ENCODE data around the gene EIF4A3. TPM values are rescaled to one million over a fixed set of nuclear protein-coding genes. Genes with fewer than 3 reads are reported as not detected.

Gene EIF4A3
- polyA plus RNA-seq, 6 donors from 2014 or later = 57.1 to 75.2 (median 64.0) TPM

GRCh38 chr17:80142929-80143328 is 4.0 kb downstream of the EIF4A3 start:
- DNase-seq = no peak

GRCh38 chr17:80141463-80142165 is 5.3 kb downstream of the EIF4A3 start:
- no peak for ATAC-seq (ENCODE audit: low read depth in 2 of 2)
- H3K4me3 Mint-ChIP-seq = peak overlapping the region in 1 of 8 donors; percentile 47
- H3K27ac Mint-ChIP-seq = no peak overlapping the region
- H3K27me3 Mint-ChIP-seq = no peaks in the 10 kb centered on the region
- peaks cover 14 to 21% (median 14%) of the 10 kb centered on the region in 3 donors for H3K4me1 Mint-ChIP-seq
- H3K9me3 Mint-ChIP-seq = no peaks in the 10 kb centered on the region
- no peak for DNase-seq
- peaks cover 20 to 24% of the 10 kb centered on the region in 2 donors for H3K36me3 Mint-ChIP-seq

More at GRCh38 chr17:80142929-80143328, 4.0 kb downstream of the EIF4A3 start:
- Mint-ChIP-seq H3K9me3 (no peaks in the 10 kb centered on the region), H3K27ac (peak overlapping the region in 1 of 6 donors; percentile 31), H3K27me3 (no peaks in the 10 kb centered on the region), H3K4me3 (peak overlapping the region in 1 of 8 donors; percentile 94), H3K4me1 (peaks cover 14 to 23% (median 18%) of the 10 kb centered on the region in 3 donors), H3K36me3 (peaks cover 14 to 18% of the 10 kb centered on the region in 2 donors)
- no peak for ATAC-seq (ENCODE audit: low read depth in 2 of 2)

- H3K27ac Mint-ChIP-seq = peak overlapping the region in 1 of 6 donors; percentile 64
- no peak for ATAC-seq (ENCODE audit: low read depth in 2 of 2)
- peaks cover 20 to 38% of the 10 kb centered on the region in 2 donors for H3K36me3 Mint-ChIP-seq
Measured at GRCh38 chr17:80138856-80139426, 8.0 kb downstream of the EIF4A3 start.

GRCh38 chr17:80137131-80137530 is 9.8 kb downstream of the EIF4A3 start:
- DNase-seq (no peak), ATAC-seq (ENCODE audit: low read depth in 2 of 2) (no peak)
- Mint-ChIP-seq H3K27ac (no peak overlapping the region), H3K4me3 (no peak overlapping the region), H3K9me3 (no peaks in the 10 kb centered on the region), H3K4me1 (no peaks in the 10 kb centered on the region), H3K27me3 (no peaks in the 10 kb centered on the region), H3K36me3 (peaks cover 20 to 38% of the 10 kb centered on the region in 2 donors)

More at GRCh38 chr17:80138856-80139426, 8.0 kb downstream of the EIF4A3 start:
- no peaks in the 10 kb centered on the region for H3K9me3 Mint-ChIP-seq
- H3K27me3 Mint-ChIP-seq = no peaks in the 10 kb centered on the region
- DNase-seq = no peak
- H3K4me3 Mint-ChIP-seq = no peak overlapping the region
- no peaks in the 10 kb centered on the region for H3K4me1 Mint-ChIP-seq

GRCh38 chr17:80133626-80133970 is 13.3 kb downstream of the EIF4A3 start:
- Mint-ChIP-seq H3K27ac (peak overlapping the region in 2 of 6 donors; percentile 55 to 91), H3K9me3 (no peaks in the 10 kb centered on the region), H3K36me3 (peaks cover 7 to 30% of the 10 kb centered on the region in 2 donors), H3K4me1 (no peaks in the 10 kb centered on the region), H3K4me3 (no peak overlapping the region), H3K27me3 (peaks cover 0 to 8% (median 0%) of the 10 kb centered on the region in 3 donors)
- ATAC-seq (ENCODE audit: low read depth in 2 of 2) (no peak), DNase-seq (no peak)

GRCh38 chr17:80132906-80133625 is 13.9 kb downstream of the EIF4A3 start:
- no peak for ATAC-seq (ENCODE audit: low read depth in 2 of 2)
- Mint-ChIP-seq H3K36me3 (peaks cover 3 to 25% of the 10 kb centered on the region in 2 donors), H3K4me3 (no peak overlapping the region), H3K4me1 (no peaks in the 10 kb centered on the region), H3K27ac (peak overlapping the region in 4 of 6 donors; percentile 18 to 91 (median 72)), H3K9me3 (no peaks in the 10 kb centered on the region), H3K27me3 (peaks cover under 1 to 14% (median 2%) of the 10 kb centered on the region in 3 donors)
- DNase-seq = no peak

- Mint-ChIP-seq H3K27me3 (peaks cover 6 to 16% (median 8%) of the 10 kb centered on the region in 3 donors), H3K4me1 (no peaks in the 10 kb centered on the region), H3K9me3 (no peaks in the 10 kb centered on the region), H3K36me3 (peaks cover 0 to 12% of the 10 kb centered on the region in 2 donors), H3K4me3 (no peak overlapping the region), H3K27ac (no peak overlapping the region)
- ATAC-seq (ENCODE audit: low read depth in 2 of 2) = no peak
- DNase-seq = no peak
Measured at GRCh38 chr17:80130992-80131391, 15.9 kb downstream of the EIF4A3 start.

- H3K27me3 Mint-ChIP-seq = peaks cover 10 to 22% (median 13%) of the 10 kb centered on the region in 3 donors
- H3K4me3 Mint-ChIP-seq = no peak overlapping the region
- no peak overlapping the region for H3K27ac Mint-ChIP-seq
- no peak for ATAC-seq (ENCODE audit: low read depth in 2 of 2)
- no peak for DNase-seq
- no peaks in the 10 kb centered on the region for H3K4me1 Mint-ChIP-seq
- peaks cover 0 to 2% (median 0%) of the 10 kb centered on the region in 7 donors for H3K9me3 Mint-ChIP-seq
- H3K36me3 Mint-ChIP-seq = no peaks in the 10 kb centered on the region
Measured at GRCh38 chr17:80129006-80129565, 17.8 kb downstream of the EIF4A3 start.

GRCh38 chr17:80126449-80126715 is 20.5 kb downstream of the EIF4A3 start:
- Mint-ChIP-seq H3K27ac (no peak overlapping the region), H3K9me3 (peaks cover 0 to 2% (median 0%) of the 10 kb centered on the region in 7 donors), H3K36me3 (no peaks in the 10 kb centered on the region), H3K27me3 (peaks cover 10 to 25% (median 16%) of the 10 kb centered on the region in 3 donors), H3K4me3 (peak overlapping the region in 1 of 8 donors; percentile 21), H3K4me1 (no peaks in the 10 kb centered on the region)
- DNase-seq = no peak
- ATAC-seq (ENCODE audit: low read depth in 2 of 2) = no peak

- H3K27ac Mint-ChIP-seq = no peak overlapping the region
- peaks cover 0 to 2% (median 0%) of the 10 kb centered on the region in 7 donors for H3K9me3 Mint-ChIP-seq
- ATAC-seq (ENCODE audit: low read depth in 2 of 2) (no peak), DNase-seq (no peak)
- peaks cover 10 to 25% (median 16%) of the 10 kb centered on the region in 3 donors for H3K27me3 Mint-ChIP-seq
- no peaks in the 10 kb centered on the region for H3K4me1 Mint-ChIP-seq
- H3K4me3 Mint-ChIP-seq = no peak overlapping the region
- no peaks in the 10 kb centered on the region for H3K36me3 Mint-ChIP-seq
Measured at GRCh38 chr17:80125656-80126448, 21.1 kb downstream of the EIF4A3 start.

- no peak for DNase-seq
- no peak overlapping the region for H3K27ac Mint-ChIP-seq
- H3K4me1 Mint-ChIP-seq = no peaks in the 10 kb centered on the region
- ATAC-seq (ENCODE audit: low read depth in 2 of 2) = no peak
- no peaks in the 10 kb centered on the region for H3K36me3 Mint-ChIP-seq
- peaks cover 10 to 25% (median 16%) of the 10 kb centered on the region in 3 donors for H3K27me3 Mint-ChIP-seq
- H3K4me3 Mint-ChIP-seq = peak overlapping the region in 1 of 8 donors; percentile 71
- H3K9me3 Mint-ChIP-seq = peaks cover 0 to 2% (median 0%) of the 10 kb centered on the region in 7 donors
Measured at GRCh38 chr17:80124351-80124981, 22.5 kb downstream of the EIF4A3 start.

- Mint-ChIP-seq H3K4me1 (no peaks in the 10 kb centered on the region), H3K27ac (no peak overlapping the region), H3K27me3 (peaks cover 10 to 19% (median 16%) of the 10 kb centered on the region in 3 donors), H3K36me3 (no peaks in the 10 kb centered on the region), H3K4me3 (no peak overlapping the region), H3K9me3 (peaks cover 0 to 2% (median 0%) of the 10 kb centered on the region in 7 donors)
- ATAC-seq (ENCODE audit: low read depth in 2 of 2) (no peak), DNase-seq (no peak)
Measured at GRCh38 chr17:80123791-80124190, 23.1 kb downstream of the EIF4A3 start.
